Measurements from ENCODE around the gene TULP4. TPM values are rescaled to one million over a fixed set of nuclear protein-coding genes. Genes with fewer than 3 reads are reported as not detected.

The TULP4 gene
- total RNA-seq, 1 donor from 2014 or later, result 117 TPM

- Mint-ChIP-seq H3K27me3 (ENCODE audit: unreplicated experiment) (peaks cover 1% of the 10 kb centered on the region), H3K27ac (ENCODE audit: unreplicated experiment) (no peak overlapping the region), H3K4me3 (ENCODE audit: unreplicated experiment) (no peak overlapping the region), H3K9me3 (ENCODE audit: unreplicated experiment) (no peaks in the 10 kb centered on the region), H3K36me3 (ENCODE audit: low read depth, unreplicated experiment) (peaks cover 23% of the 10 kb centered on the region), H3K4me1 (ENCODE audit: unreplicated experiment) (peaks cover 40% of the 10 kb centered on the region)
- DNase-seq (ENCODE audit: low spot score), result no peak
- TF ChIP-seq CTCF (IDR thresholded peaks at IDR 0.05; ENCODE audit: unreplicated experiment), result no peak
Measured at GRCh38 chr6:158410784-158411183, 98.5 kb downstream of the TULP4 start.

- DNase-seq (ENCODE audit: low spot score), result no peak
- H3K27me3 Mint-ChIP-seq (ENCODE audit: unreplicated experiment), result no peaks in the 10 kb centered on the region
- no peak overlapping the region for H3K27ac Mint-ChIP-seq (ENCODE audit: unreplicated experiment)
- peaks cover 40% of the 10 kb centered on the region for H3K4me1 Mint-ChIP-seq (ENCODE audit: unreplicated experiment)
- H3K4me3 Mint-ChIP-seq (ENCODE audit: unreplicated experiment), result no peak overlapping the region
- H3K36me3 Mint-ChIP-seq (ENCODE audit: low read depth, unreplicated experiment), result peaks cover 23% of the 10 kb centered on the region
- no peaks in the 10 kb centered on the region for H3K9me3 Mint-ChIP-seq (ENCODE audit: unreplicated experiment)
- no peak for TF ChIP-seq CTCF (IDR thresholded peaks at IDR 0.05; ENCODE audit: unreplicated experiment)
Measured at GRCh38 chr6:158411998-158412397, 99.7 kb downstream of the TULP4 start.

GRCh38 chr6:158413028-158413427 lies 100.8 kb downstream of the TULP4 start:
- Mint-ChIP-seq H3K27ac (ENCODE audit: unreplicated experiment) (no peak overlapping the region), H3K4me3 (ENCODE audit: unreplicated experiment) (no peak overlapping the region), H3K36me3 (ENCODE audit: low read depth, unreplicated experiment) (peaks cover 21% of the 10 kb centered on the region), H3K27me3 (ENCODE audit: unreplicated experiment) (no peaks in the 10 kb centered on the region), H3K9me3 (ENCODE audit: unreplicated experiment) (no peaks in the 10 kb centered on the region), H3K4me1 (ENCODE audit: unreplicated experiment) (peaks cover 30% of the 10 kb centered on the region)
- DNase-seq (ENCODE audit: low spot score), result no peak
- TF ChIP-seq CTCF (IDR thresholded peaks at IDR 0.05; ENCODE audit: unreplicated experiment), result no peak

GRCh38 chr6:158413814-158414565 lies 101.7 kb downstream of the TULP4 start:
- TF ChIP-seq CTCF (IDR thresholded peaks at IDR 0.05; ENCODE audit: unreplicated experiment), result no peak
- H3K4me3 Mint-ChIP-seq (ENCODE audit: unreplicated experiment), result peak overlapping the region; percentile 22
- no peak overlapping the region for H3K27ac Mint-ChIP-seq (ENCODE audit: unreplicated experiment)
- no peak for DNase-seq (ENCODE audit: low spot score)
- H3K4me1 Mint-ChIP-seq (ENCODE audit: unreplicated experiment), result peaks cover 21% of the 10 kb centered on the region
- no peaks in the 10 kb centered on the region for H3K27me3 Mint-ChIP-seq (ENCODE audit: unreplicated experiment)
- H3K9me3 Mint-ChIP-seq (ENCODE audit: unreplicated experiment), result no peaks in the 10 kb centered on the region
- peaks cover 19% of the 10 kb centered on the region for H3K36me3 Mint-ChIP-seq (ENCODE audit: low read depth, unreplicated experiment)

- Mint-ChIP-seq H3K36me3 (ENCODE audit: low read depth, unreplicated experiment) (peaks cover 19% of the 10 kb centered on the region), H3K4me3 (ENCODE audit: unreplicated experiment) (no peak overlapping the region), H3K27ac (ENCODE audit: unreplicated experiment) (no peak overlapping the region), H3K9me3 (ENCODE audit: unreplicated experiment) (no peaks in the 10 kb centered on the region), H3K4me1 (ENCODE audit: unreplicated experiment) (peaks cover 15% of the 10 kb centered on the region), H3K27me3 (ENCODE audit: unreplicated experiment) (no peaks in the 10 kb centered on the region)
- no peak for TF ChIP-seq CTCF (IDR thresholded peaks at IDR 0.05; ENCODE audit: unreplicated experiment)
- DNase-seq (ENCODE audit: low spot score), result no peak
Measured at GRCh38 chr6:158414851-158415262, 102.6 kb downstream of the TULP4 start.
